A673 (cell line): ENCODE results near the gene CDR2L. TPM values are rescaled to one million over a fixed set of nuclear protein-coding genes. Genes with fewer than 3 reads are reported as not detected.

Source experiments
- BruUV-seq: library from RNA; stranded (reverse); fragments of 400-500 nt; replicated peaks from 2 replicates; lab custom pipeline; 2021; lab: Mats Ljungman, UMichigan
- CTCF ChIA-PET: fragments of 300-600 bp; sonication (Branson Sonifier 250); formaldehyde crosslinking; loops from one replicate; lab custom pipeline; 2022; ENCODE audit warnings: antibody characterized with exemption; lab: Charles Lee
- POLR2A ChIA-PET: fragments of 300-600 bp; sonication (Branson Sonifier 250); formaldehyde crosslinking; loops from one replicate; lab custom pipeline; 2022; ENCODE audit warnings: antibody characterized with exemption; ENCODE audit not compliant: low non-redundant PET; lab: Charles Lee
- DNase-seq: peaks from one replicate; pipeline ENCODE4 v3.0.0-alpha.2; 2015; ENCODE audit warnings: low spot score
- H3K27ac ChIP-seq: fragments of 200-600 bp; sonication (generic); 2 replicates; pipeline ENCODE4 v1.5.1; 2016; ENCODE audit warnings: mixed run types, low read depth, mild to moderate bottlenecking, mixed read lengths, antibody characterized with exemption, low read length; ENCODE audit not compliant: poor library complexity, severe bottlenecking
- H3K27me3 ChIP-seq: fragments of 200-600 bp; sonication (generic); replicated peaks from 2 replicates; pipeline ENCODE4 v1.6.1; 2017; ENCODE audit warnings: mixed run types, low read depth, mild to moderate bottlenecking, mixed read lengths, antibody characterized with exemption, low read length; ENCODE audit not compliant: insufficient read depth, poor library complexity
- H3K36me3 ChIP-seq: fragments of 200-600 bp; sonication (generic); 2 replicates; pipeline ENCODE4 v1.6.1; 2016; ENCODE audit warnings: mixed run types, mild to moderate bottlenecking, mixed read lengths, antibody characterized with exemption, low read length; ENCODE audit not compliant: insufficient read depth, poor library complexity, severe bottlenecking
- H3K4me1 ChIP-seq: fragments of 200-600 bp; sonication (generic); 2 replicates; pipeline ENCODE4 v1.6.1; 2017; ENCODE audit warnings: mixed run types, mild to moderate bottlenecking, mixed read lengths, antibody characterized with exemption, low read length; ENCODE audit not compliant: insufficient read depth, poor library complexity, severe bottlenecking
- H3K4me3 ChIP-seq: fragments of 200-600 bp; sonication (generic); 2 replicates; pipeline ENCODE4 v1.5.1; 2016; ENCODE audit warnings: low read depth, mixed run types, mild to moderate bottlenecking, mixed read lengths, low read length; ENCODE audit not compliant: poor library complexity, severe bottlenecking
- H3K9me3 ChIP-seq: fragments of 200-600 bp; sonication (generic); 2 replicates; pipeline ENCODE4 v1.6.1; 2016; ENCODE audit warnings: mixed run types, low read depth, mild to moderate bottlenecking, mixed read lengths, antibody characterized with exemption, low read length; ENCODE audit not compliant: poor library complexity, severe bottlenecking
- EZH2 ChIP-seq: fragments of 200-600 bp; sonication (generic); IDR thresholded peaks from 2 replicates; pipeline ENCODE4 v1.6.1; 2017; ENCODE audit warnings: borderline replicate concordance, low read depth, mild to moderate bottlenecking, mixed read lengths, antibody characterized with exemption, low read length; ENCODE audit not compliant: poor library complexity, severe bottlenecking
- intact Hi-C: fragments of 100-400 bp; cut with micrococcal nuclease; formaldehyde crosslinking; loops from one replicate; pipeline ENCODE4 v1.10.0; 2022; ENCODE audit not compliant: unreplicated experiment
- total RNA-seq: library from RNA; stranded (reverse); gene quantifications from 2 replicates; pipeline ENCODE4 v1.2.3, GENCODE V29; 2021
- TF ChIP-seq, protein P1 (sequence below): fragments of 300-800, 200-600 bp; sonication (generic); conservative IDR thresholded peaks from 2 replicates; pipeline ENCODE4 v1.5.1; 2017; ENCODE audit warnings: low read depth, mild to moderate bottlenecking, antibody characterized with exemption, low read length, moderate library complexity, mixed read lengths

CDR2L gene
- total RNA-seq, 1 experiment from 2014 or later = 5.8 TPM

DNA sequence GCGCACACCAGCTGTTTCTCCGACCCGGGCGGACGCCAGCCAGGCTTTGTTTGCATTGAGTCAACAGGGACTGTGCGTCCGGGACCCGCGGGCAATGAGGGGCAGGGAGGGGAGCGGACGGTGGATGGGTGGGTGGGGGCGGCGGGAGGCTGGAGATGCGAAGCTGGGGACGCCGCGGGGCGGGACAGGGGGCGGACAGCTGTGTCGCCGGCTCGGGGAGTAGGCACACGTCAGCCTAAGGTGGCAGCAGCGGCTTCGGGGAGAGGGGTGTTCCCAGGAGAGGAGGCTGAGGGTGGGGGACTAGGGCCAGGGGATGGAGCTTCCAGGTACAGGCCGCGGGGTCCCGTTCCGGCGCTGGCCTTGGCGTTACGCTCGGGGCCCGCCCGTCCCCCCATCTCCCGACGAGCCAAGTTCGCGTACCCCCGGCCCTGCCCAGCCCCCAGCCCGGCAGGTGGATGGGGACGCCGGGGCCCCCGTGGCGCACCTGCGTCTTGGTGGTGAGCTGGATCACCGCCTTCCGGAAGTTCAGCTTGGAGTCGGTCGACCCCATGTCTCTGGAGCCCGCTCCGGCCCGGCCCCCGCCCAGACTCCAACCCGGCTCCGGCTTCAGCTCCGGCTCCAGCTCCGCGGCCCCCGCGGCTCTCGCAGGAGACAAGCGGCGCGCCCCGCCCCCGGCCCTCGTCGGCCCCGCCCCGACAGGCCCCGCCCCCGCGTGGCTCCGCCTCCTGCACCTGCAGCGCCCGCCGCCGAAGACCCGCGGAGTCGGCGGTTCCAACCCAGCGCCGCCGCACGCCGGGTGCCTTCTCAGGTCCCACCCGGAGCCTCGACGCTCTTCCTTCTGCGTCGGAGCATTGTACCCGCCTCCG, 15.1 kb upstream of the CDR2L start, which contains the start of gene HID1:
Gene HID1 (minus strand): TSS at position 653 of the 866 bp plus-strand sequence. CDS start 103 bp downstream, at position 550.
- ChIA-PET POLR2A (no interaction called here), CTCF (interaction anchor here (0.6 to 1.2 kb wide), 3 partner anchors 11 to 811 kb away, joined by 3 to 11 read pairs (median 3); partner anchors contain the start of gene CDR2L)
- H3K4me3 ChIP-seq = peak within 1 kb of the TSS; percentile 56
- no TSS peak for BruUV-seq
- intact Hi-C loops = no loop called here
- no peaks in the 10 kb centered on the region for H3K36me3 ChIP-seq
- peaks cover 5% of the 10 kb centered on the region for H3K27me3 ChIP-seq
- H3K4me1 ChIP-seq = no peaks in the 10 kb centered on the region
- no peak within 1 kb of the TSS for H3K27ac ChIP-seq
- TF ChIP-seq, protein P1, sequence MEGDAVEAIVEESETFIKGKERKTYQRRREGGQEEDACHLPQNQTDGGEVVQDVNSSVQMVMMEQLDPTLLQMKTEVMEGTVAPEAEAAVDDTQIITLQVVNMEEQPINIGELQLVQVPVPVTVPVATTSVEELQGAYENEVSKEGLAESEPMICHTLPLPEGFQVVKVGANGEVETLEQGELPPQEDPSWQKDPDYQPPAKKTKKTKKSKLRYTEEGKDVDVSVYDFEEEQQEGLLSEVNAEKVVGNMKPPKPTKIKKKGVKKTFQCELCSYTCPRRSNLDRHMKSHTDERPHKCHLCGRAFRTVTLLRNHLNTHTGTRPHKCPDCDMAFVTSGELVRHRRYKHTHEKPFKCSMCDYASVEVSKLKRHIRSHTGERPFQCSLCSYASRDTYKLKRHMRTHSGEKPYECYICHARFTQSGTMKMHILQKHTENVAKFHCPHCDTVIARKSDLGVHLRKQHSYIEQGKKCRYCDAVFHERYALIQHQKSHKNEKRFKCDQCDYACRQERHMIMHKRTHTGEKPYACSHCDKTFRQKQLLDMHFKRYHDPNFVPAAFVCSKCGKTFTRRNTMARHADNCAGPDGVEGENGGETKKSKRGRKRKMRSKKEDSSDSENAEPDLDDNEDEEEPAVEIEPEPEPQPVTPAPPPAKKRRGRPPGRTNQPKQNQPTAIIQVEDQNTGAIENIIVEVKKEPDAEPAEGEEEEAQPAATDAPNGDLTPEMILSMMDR = no peak
- TF ChIP-seq EZH2 = no peak
- DNase-seq = peak; percentile 71
- H3K9me3 ChIP-seq = no peaks in the 10 kb centered on the region

DNA sequence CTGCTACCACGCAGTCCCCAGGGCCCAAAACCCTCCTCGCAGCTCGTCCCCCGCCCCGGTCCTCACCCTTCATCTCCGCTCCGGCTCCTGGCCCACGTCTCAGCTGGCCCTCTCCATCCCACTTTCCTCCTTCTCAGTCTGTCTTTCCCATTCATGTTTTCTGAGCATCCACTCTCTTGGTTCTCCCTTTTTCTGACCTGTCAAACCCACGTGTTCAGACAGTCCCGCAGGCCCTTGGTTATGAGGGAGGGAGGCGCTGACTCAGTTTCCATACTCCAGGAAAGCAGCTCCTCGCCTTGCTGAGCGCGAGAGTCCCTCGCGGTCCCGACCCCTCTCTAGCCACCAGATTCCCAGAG, 14.5 kb upstream of the CDR2L start:
- BruUV-seq = no TSS peak
- H3K4me3 ChIP-seq = peak overlapping the region; percentile 56
- POLR2A ChIA-PET = interaction anchor here (0.6 to 0.7 kb wide), 2 partner anchors 10 to 39 kb away, joined by 4 to 13 read pairs; partner anchors contain the start of gene MRPL58
- intact Hi-C loops = no loop called here
- H3K4me1 ChIP-seq = no peaks in the 10 kb centered on the region
- DNase-seq = no peak
- TF ChIP-seq EZH2 = no peak
- H3K27ac ChIP-seq = no peak overlapping the region
- peaks cover 5% of the 10 kb centered on the region for H3K27me3 ChIP-seq
- no peaks in the 10 kb centered on the region for H3K9me3 ChIP-seq
- no peaks in the 10 kb centered on the region for H3K36me3 ChIP-seq
- CTCF ChIA-PET = interaction anchor here (0.6 to 1.2 kb wide), 3 partner anchors 12 to 810 kb away, joined by 3 to 11 read pairs (median 3); partner anchors contain the start of gene CDR2L

DNA sequence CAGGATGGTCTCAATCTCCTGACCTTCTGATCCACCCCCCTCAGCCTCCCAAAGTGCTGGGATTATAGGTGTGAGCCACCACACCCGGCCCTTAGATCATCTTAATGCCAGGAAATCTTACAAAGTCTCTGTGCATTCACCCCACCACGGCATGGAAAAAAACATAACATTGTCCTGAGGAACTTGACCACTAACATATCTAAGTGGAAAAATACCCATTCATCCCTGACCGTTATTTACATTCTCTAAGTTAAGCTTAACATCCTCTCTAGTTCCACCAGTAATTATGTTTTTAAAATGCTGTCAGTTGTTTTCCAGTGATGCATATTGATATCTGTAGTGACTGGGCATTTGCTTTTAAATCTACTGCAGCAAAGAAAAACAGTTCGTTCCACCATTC, 11.5 kb upstream of the CDR2L start:
- CTCF ChIA-PET = no interaction called here
- TF ChIP-seq, protein P1 = no peak
- no peak for TF ChIP-seq EZH2

More for the DNA sequence above, 11.5 kb upstream of the CDR2L start:
- Histone ChIP-seq H3K4me1 (no peaks in the 10 kb centered on the region), H3K9me3 (no peaks in the 10 kb centered on the region), H3K4me3 (no peak overlapping the region), H3K27me3 (peaks cover 5% of the 10 kb centered on the region), H3K36me3 (no peaks in the 10 kb centered on the region), H3K27ac (no peak overlapping the region)
- intact Hi-C loops = no loop called here
- BruUV-seq = no TSS peak
- DNase-seq = no peak
- POLR2A ChIA-PET = no interaction called here
